ENCODE data around the gene SBNO2. TPM values are rescaled to one million over a fixed set of nuclear protein-coding genes. Genes with fewer than 3 reads are reported as not detected.

Gene SBNO2
- total and polyA plus RNA-seq, 4 donors = 2.2 to 25.0 (median 15.0) TPM

- 29% methylated on average over 21 of the region's 21 CpGs for WGBS
- DNase-seq (ENCODE audit: low spot score) = no peak
- TF ChIP-seq RXRA (IDR thresholded peaks at IDR 0.05) = no peak
- no peak for TF ChIP-seq JUND (IDR thresholded peaks at IDR 0.05)
- TF ChIP-seq ATF3 (IDR thresholded peaks at IDR 0.05) = no peak
- no peak for TF ChIP-seq GABPA (IDR thresholded peaks at IDR 0.05 in 1 of 2, conservative IDR thresholded peaks at IDR 0.05 in 1 of 2)
- no peak for TF ChIP-seq SP1 (IDR thresholded peaks at IDR 0.05)
- no peak for TF ChIP-seq ZBTB33 (IDR thresholded peaks at IDR 0.05)
- TF ChIP-seq TAF1 (conservative IDR thresholded peaks at IDR 0.05) = no peak
- TF ChIP-seq HNF4A (conservative IDR thresholded peaks at IDR 0.05) = no peak
- TF ChIP-seq RAD21 (IDR thresholded peaks at IDR 0.05) = no peak
- TF ChIP-seq EGR1 (IDR thresholded peaks at IDR 0.05; ENCODE audit: low read depth in 2 of 2) = no peak
- no peak for TF ChIP-seq REST (IDR thresholded peaks at IDR 0.05)
- no peak for TF ChIP-seq HNF4G (IDR thresholded peaks at IDR 0.05)
- no peak for TF ChIP-seq CTCF (IDR thresholded peaks at IDR 0.05; ENCODE audit: low read depth, low read length, missing input control)
- TF ChIP-seq YY1 (IDR thresholded peaks at IDR 0.05) = no peak
- Histone ChIP-seq H3K9me3 (ENCODE audit: control insufficient read depth in 4 of 4, low read length in 3 of 4) (no peaks in the 10 kb centered on the region), H3K36me3 (ENCODE audit: control insufficient read depth in 4 of 4, insufficient read depth in 3 of 4, low read depth in 1 of 4, low read length in 3 of 4) (peaks cover 0 to 1% (median 0%) of the 10 kb centered on the region in 4 donors), H3K4me3 (ENCODE audit: low read depth in 1 of 3, low read length in 3 of 3) (no peak overlapping the region), H3K27me3 (ENCODE audit: control insufficient read depth in 4 of 4, insufficient read depth in 4 of 4, low read length in 3 of 4) (peaks cover 0 to 7% (median 2%) of the 10 kb centered on the region in 4 donors), H3K9ac (ENCODE audit: low read depth in 1 of 2, low read length in 2 of 2) (no peak overlapping the region), H3K4me1 (ENCODE audit: control insufficient read depth in 4 of 4, insufficient read depth in 4 of 4, low read length in 3 of 4) (peaks cover 0 to 33% (median 12%) of the 10 kb centered on the region in 4 donors), H3K27ac (ENCODE audit: low read depth in 1 of 2, low read length in 2 of 2) (no peak overlapping the region)
Observed at GRCh38 chr19:1070576-1070930, 103.5 kb downstream of the SBNO2 start.

GRCh38 chr19:1069009-1069779, 104.9 kb downstream of the SBNO2 start:
- H3K4me3 ChIP-seq (ENCODE audit: low read depth in 1 of 3, low read length in 3 of 3) = peak overlapping the region in 2 of 3 donors; percentile 8 to 19
- H3K27ac ChIP-seq (ENCODE audit: low read depth in 1 of 2, low read length in 2 of 2) = peak overlapping the region; percentile 76 to 79
- 50% methylated on average over 25 of the region's 25 CpGs for WGBS
- peaks cover 0 to 7% (median 2%) of the 10 kb centered on the region in 4 donors for H3K27me3 ChIP-seq (ENCODE audit: control insufficient read depth in 4 of 4, insufficient read depth in 4 of 4, low read length in 3 of 4)
- H3K9me3 ChIP-seq (ENCODE audit: control insufficient read depth in 4 of 4, low read length in 3 of 4) = no peaks in the 10 kb centered on the region
- peak; percentile 24 for TF ChIP-seq SP1 (IDR thresholded peaks at IDR 0.05)
- peak; percentile 88 for TF ChIP-seq NR2F2 (IDR thresholded peaks at IDR 0.05)
- peak in 1 of 2 donors; percentile 13 for TF ChIP-seq EGR1 (IDR thresholded peaks at IDR 0.05; ENCODE audit: low read depth in 2 of 2)
- peak in 1 of 2 donors; percentile 27 for TF ChIP-seq RXRA (IDR thresholded peaks at IDR 0.05)
- no peak for TF ChIP-seq FOXA2 (IDR thresholded peaks at IDR 0.05)
- no peak for TF ChIP-seq YY1 (IDR thresholded peaks at IDR 0.05)
- peaks cover 0 to 1% (median 0%) of the 10 kb centered on the region in 4 donors for H3K36me3 ChIP-seq (ENCODE audit: control insufficient read depth in 4 of 4, insufficient read depth in 3 of 4, low read depth in 1 of 4, low read length in 3 of 4)
- DNase-seq (ENCODE audit: low spot score) = no peak
- no peak overlapping the region for H3K9ac ChIP-seq (ENCODE audit: low read depth in 1 of 2, low read length in 2 of 2)
- H3K4me1 ChIP-seq (ENCODE audit: control insufficient read depth in 4 of 4, insufficient read depth in 4 of 4, low read length in 3 of 4) = peaks cover 2 to 38% (median 14%) of the 10 kb centered on the region in 4 donors

All from liver (tissue), 9 donors.